HG03060 (cell line): ENCODE results near the gene TRIM37.
"Not testable (repeated sequence)": the region's sequence is repeated elsewhere in the genome, so short reads cannot be mapped to it uniquely, and the experiment has no call there.

Source experiments
- ATAC-seq: cut with Tn5 transposase; IDR thresholded peaks from one replicate; pipeline ENCODE4 v1.9.1; 2021; ENCODE audit warnings: low read depth, moderate number of reproducible peaks; ENCODE audit not compliant: unreplicated experiment

Gene TRIM37

GRCh38 chr17:59121901-59122480, 15.3 kb upstream of the TRIM37 start:
- no peak for ATAC-seq

DNA sequence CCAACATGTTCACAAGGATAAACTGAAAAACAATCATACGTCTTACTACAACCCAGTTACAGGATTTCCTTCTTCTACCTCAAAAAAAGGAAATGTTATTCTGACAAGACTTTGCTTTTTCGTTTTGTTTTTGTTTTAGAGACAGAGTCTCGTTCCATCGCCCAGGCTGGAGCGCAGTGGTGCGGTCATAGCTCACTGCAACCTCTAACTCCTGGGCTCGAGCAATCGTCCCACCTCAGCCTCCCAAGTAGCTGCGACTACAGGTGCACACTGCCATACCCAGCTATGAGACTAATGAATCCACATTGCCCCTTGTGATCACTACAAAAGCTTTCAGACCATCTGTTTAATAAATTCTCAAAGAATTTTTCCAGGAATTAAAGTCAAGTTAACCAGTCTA, 8.8 kb upstream of the TRIM37 start:
- ATAC-seq = no peak

DNA sequence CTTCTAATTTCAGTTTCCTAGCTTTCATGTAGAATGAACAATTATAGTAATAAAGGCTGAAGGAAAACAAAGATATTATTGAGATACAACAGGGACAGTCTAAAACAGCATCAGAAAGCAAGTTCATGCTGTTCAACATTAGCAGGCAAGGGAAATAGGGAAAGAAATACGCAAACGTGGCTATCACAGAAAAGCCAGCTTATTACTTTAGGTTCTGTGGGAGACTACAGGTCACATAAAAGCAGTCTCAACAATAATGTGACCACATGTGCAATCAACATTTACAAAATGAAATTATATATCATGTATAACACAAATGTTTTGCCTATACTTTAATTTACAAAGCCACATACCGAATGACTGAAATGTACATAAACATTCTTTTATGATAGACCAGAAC, 4.9 kb upstream of the TRIM37 start:
- ATAC-seq = no peak

GRCh38 chr17:59110973-59111372, 4.3 kb upstream of the TRIM37 start:
- ATAC-seq = no peak

DNA sequence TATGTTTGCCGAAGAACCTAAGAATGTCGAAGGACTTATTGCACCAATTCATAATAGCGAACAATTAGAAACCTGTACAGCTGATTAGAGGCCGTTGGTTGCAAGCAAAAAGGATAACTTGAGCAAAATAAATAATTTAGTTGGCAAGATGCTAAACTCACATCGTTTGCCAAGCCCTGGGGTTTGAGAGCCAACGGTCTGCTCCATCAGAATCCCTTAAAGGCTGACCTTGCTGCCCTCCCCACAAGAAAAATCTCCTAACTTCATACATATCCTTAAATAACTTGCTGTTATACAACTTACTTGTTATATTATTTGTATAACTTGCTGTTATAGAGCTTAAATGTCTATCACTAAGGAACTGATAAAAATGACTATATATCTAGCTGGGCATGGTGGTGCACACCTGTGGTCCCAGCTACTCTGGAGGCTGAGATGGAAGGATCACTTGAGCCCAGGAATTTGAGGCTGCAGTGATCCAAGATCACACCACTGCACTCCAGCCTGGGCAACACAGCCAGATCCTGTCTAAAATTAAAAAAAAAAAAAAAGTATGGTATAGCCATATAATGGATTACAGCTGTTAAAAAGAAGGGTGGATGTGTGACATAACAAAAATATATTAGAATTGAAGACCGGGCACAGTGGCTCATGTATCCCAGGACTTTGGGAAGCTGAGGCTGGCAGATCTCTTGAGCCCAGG, 1.9 kb upstream of the TRIM37 start:
- no peak for ATAC-seq

DNA sequence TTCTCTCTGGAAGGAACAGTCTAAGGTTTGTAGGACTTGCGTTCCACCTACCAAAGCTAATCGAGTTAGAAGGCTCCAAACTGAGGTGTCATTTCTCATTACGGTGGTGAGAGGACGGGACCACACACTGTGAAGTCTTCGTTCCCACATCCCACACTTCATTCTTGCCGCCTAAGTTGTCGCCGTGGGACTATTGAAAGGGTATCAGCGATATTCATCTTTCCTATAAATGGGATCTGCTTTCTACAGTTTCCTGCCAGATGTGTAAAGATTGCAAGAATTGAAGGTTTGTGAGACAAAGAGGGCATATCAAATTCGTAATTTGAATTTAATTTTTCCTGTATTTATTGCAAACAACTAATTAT, 608 bp upstream of the TRIM37 start:
- ATAC-seq = no peak

GRCh38 chr17:59105852-59106462, 723 bp downstream of the TRIM37 start:
- ATAC-seq = peak; percentile 7

- ATAC-seq = no peak
Observed at GRCh38 chr17:59101178-59101577, 5.5 kb downstream of the TRIM37 start.

GRCh38 chr17:59097876-59098275, 8.8 kb downstream of the TRIM37 start:
- no peak for ATAC-seq

DNA sequence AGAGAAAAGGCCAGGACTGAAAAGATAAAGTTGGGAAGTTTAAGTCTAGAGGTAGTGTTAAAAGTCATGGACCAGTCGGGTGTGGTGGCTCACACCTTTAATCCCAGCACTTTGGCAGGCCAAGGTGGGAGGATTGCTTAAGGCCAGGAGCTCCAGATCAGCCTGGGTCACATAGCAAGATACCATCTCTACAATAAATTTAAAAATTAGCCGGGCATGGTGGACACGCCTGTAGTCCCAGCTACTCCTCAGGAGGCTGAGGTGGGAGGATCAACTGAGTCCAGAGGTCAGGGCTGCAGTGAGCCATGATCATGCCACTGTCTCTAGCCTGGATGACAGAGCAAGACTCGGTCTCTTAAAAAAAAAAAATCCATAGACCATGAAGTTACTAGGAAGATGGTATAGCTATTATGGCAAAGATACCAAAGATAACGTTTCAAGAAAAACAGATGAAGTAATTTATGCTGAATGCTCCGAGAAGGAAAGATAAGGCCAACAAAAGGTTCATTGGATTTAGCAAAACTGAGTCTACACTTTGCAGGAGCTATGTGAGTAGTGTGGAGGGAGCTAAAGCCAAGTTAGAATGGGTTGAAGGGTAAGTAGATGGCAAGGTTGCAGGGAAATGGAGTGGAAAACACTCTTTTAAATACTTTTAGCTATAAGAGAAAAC, 11.7 kb downstream of the TRIM37 start:
- no peak for ATAC-seq

DNA sequence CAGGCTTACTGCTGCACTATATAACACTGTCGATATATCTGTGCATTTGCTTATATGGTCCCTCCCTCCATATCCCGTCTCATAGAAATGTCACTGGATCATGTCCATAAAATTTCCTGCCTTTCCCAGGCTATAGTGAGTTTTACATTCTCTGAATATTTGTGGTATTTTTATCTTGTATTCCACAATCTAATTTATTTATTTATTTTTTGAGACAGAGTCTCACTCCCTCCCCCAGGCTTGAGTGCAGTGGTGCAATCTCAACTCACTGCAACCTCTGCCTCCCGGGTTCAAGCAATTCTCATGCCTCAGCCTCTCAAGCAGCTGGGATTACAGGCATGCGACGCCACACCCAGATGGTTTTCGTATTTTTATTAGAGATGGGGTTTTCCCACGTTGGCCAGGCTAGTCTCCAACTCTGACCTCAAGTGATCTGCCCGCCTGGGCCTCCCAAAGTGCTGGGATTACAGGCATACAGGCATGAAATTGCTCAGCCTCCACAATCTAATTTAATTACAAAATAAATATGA, 12.9 kb downstream of the TRIM37 start:
- ATAC-seq = no peak

GRCh38 chr17:59093145-59093701, 13.5 kb downstream of the TRIM37 start:
- ATAC-seq = no peak

GRCh38 chr17:59090593-59090992, 16.1 kb downstream of the TRIM37 start:
- not testable (repeated sequence) for ATAC-seq

GRCh38 chr17:59084154-59084553, 22.5 kb downstream of the TRIM37 start:
- no peak for ATAC-seq

DNA sequence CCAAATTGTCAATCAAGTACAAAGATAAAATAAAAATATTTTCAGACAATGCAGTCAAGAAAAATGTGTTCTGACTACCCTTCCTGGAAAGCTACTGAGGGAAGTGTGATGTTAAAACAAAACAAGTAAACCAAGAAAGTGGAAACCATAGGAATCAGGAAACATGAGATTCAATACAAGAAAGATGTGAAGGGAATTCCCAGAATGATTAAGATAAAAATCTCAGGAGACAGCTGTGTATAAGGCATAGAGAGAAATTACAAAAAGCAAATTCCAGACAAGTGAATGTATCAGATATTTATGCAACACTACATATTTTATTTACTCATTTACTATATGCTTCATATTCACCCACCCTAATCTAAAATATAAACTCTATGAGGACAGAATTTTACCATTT, 32.2 kb downstream of the TRIM37 start:
- no peak for ATAC-seq

- no peak for ATAC-seq
Observed at GRCh38 chr17:59073972-59074371, 32.7 kb downstream of the TRIM37 start.

- ATAC-seq = no peak
Observed at GRCh38 chr17:59069856-59070255, 36.8 kb downstream of the TRIM37 start.

- no peak for ATAC-seq
Observed at GRCh38 chr17:59067756-59068155, 38.9 kb downstream of the TRIM37 start.

GRCh38 chr17:59067340-59067739, 39.3 kb downstream of the TRIM37 start:
- ATAC-seq = no peak

DNA sequence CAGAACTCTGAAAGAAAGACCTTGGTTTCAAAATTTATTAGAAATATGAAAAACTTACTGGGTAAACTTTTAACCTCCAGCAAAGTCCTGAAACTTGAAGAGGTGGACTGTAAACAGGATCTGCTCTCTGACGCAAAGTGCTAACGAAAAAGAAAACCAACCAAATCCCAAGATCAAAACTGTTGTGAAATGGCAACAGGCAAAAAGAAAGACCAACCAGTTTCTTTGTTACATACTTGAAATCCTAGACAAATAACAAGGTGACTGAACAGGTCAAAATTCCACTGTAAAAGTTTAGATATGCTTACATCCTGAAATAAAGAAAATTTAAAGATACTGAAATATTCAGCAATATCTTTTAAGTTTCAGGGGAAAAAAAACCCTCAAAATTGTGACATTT, 44.2 kb downstream of the TRIM37 start:
- no peak for ATAC-seq

- no peak for ATAC-seq
Observed at GRCh38 chr17:59056857-59057256, 49.8 kb downstream of the TRIM37 start.
